ENCODE results near the gene GZMA.

- TF ChIP-seq SUZ12 (IDR thresholded peaks at IDR 0.05; ENCODE audit: extremely low read depth, insufficient read depth, insufficient read length) (no peak), ZNF274 (IDR thresholded peaks at IDR 0.05; ENCODE audit: low read depth, low read length) (no peak), YY1 (IDR thresholded peaks at IDR 0.05; ENCODE audit: insufficient read depth, insufficient read length) (no peak)
Observed at GRCh38 chr5:55140908-55141665, 38.6 kb downstream of the GZMA start.

All from NT2/D1 (cell line).